BE2C (cell line): Measurements from ENCODE around the gene ZNF273.
A peak's percentile ranks its signal among the peaks of the same experiment; 100 is the strongest.
"Not testable (repeated sequence)": the region's sequence is repeated elsewhere in the genome, so short reads cannot be mapped to it uniquely, and the experiment has no call there.

ENCODE experiments used
- DNase-seq: peaks from one replicate; pipeline ENCODE4 v3.0.0-alpha.2; 2020
- H3K27me3 ChIP-seq: fragments of 250-450 bp; sonication (Bioruptor Pico); 2 replicates; pipeline ENCODE4 v1.5.1; 2020; ENCODE audit warnings: mild to moderate bottlenecking
- H3K36me3 ChIP-seq: fragments of 250-450 bp; sonication (Bioruptor Pico); 2 replicates; pipeline ENCODE4 v1.5.1; 2020; ENCODE audit warnings: mild to moderate bottlenecking
- H3K4me1 ChIP-seq: fragments of 250-450 bp; sonication (Bioruptor Pico); 2 replicates; pipeline ENCODE4 v1.5.1; 2020
- H3K4me3 ChIP-seq: 2 replicates; pipeline ENCODE4 v1.5.1; 2011; ENCODE audit warnings: low read depth, low read length
- H3K9me3 ChIP-seq: fragments of 250-450 bp; sonication (Bioruptor Pico); 2 replicates; pipeline ENCODE4 v1.5.1; 2020
- CTCF ChIP-seq: IDR thresholded peaks from 2 replicates; pipeline ENCODE4 v1.5.1; 2012; ENCODE audit warnings: mild to moderate bottlenecking, low read depth, low read length

The ZNF273 gene

GRCh38 chr7:64945503-64946175 is 42.6 kb downstream of the ZNF273 start:
- TF ChIP-seq CTCF = no peak
- Histone ChIP-seq H3K27me3 (peaks cover 16% of the 10 kb centered on the region), H3K4me3 (no peak overlapping the region), H3K9me3 (no peaks in the 10 kb centered on the region), H3K4me1 (no peaks in the 10 kb centered on the region), H3K36me3 (no peaks in the 10 kb centered on the region)
- no peak for DNase-seq

DNA sequence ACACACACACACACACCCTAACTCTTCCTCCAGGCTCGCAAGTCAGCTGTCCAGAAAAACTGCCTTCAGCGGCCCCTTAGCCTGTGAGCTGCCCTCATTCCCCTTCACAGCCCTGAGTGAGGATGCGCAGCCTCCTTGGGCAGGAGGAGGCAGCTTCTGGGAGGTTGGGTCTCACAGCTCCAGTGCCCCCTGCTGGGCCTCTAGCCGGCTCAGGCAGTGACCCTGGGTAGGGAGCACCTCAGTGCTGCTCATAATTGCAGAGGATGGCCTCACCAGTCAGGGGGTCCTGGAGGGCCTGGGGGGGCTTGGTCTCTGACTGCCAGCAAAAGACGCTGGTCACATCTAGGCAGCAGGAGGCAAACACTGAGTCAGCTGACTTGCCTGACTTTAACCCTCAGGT is 43.7 kb downstream of the ZNF273 start:
- TF ChIP-seq CTCF = peak; percentile 42
- peak; percentile 34 for DNase-seq
- Histone ChIP-seq H3K4me3 (peak overlapping the region; percentile 56), H3K9me3 (no peaks in the 10 kb centered on the region), H3K36me3 (no peaks in the 10 kb centered on the region), H3K4me1 (no peaks in the 10 kb centered on the region), H3K27me3 (peaks cover 16% of the 10 kb centered on the region)

DNA sequence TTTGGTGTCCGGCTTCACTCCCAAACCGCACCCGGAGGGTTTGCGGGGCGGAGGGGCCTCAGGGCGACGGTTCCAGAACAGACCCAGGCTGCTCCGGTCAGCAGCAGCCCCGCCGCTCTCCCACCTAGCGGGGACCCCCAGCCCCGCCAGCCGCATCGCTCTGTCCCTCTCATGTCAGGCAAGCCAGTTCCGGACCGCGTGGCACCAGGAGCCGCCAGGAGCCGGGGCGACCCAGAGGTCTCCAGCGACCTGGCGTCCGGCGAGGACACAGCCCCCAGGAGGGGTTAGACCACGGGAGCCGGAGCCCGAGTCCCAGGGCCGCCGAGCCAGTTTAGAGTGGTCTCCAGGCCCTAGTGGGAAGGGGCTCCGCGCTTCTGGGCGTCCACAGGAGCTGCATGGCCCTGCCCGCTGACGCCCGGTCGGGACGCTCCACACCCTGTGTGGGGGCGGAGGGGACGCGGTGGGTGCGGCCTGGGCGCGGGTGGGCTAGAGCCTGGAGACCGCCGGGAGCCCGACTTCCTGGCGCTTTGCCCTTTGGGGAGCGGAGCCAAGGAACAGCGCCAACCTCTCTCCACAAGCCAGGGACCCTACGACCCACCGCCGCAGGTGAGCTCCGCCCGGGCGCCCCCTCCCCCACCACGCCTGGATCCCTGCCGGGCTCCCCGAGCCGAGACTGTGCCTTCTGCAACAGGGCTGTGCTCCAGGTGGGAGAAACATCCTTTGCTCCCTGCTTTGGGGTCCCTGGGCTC is 44.4 kb downstream of the ZNF273 start:
- Histone ChIP-seq H3K36me3 (no peaks in the 10 kb centered on the region), H3K27me3 (peaks cover 14% of the 10 kb centered on the region), H3K4me3 (peak overlapping the region; percentile 56), H3K9me3 (no peaks in the 10 kb centered on the region), H3K4me1 (no peaks in the 10 kb centered on the region)
- peak; percentile 23 for DNase-seq
- no peak for TF ChIP-seq CTCF

GRCh38 chr7:64948774-64949173 is 45.7 kb downstream of the ZNF273 start:
- not testable (repeated sequence) for H3K9me3 ChIP-seq, DNase-seq, H3K36me3 ChIP-seq, H3K4me1 ChIP-seq, H3K4me3 ChIP-seq
- peaks cover 11% of the 10 kb centered on the region for H3K27me3 ChIP-seq

GRCh38 chr7:64950673-64951072 is 47.6 kb downstream of the ZNF273 start:
- not testable (repeated sequence) for H3K4me3 ChIP-seq, H3K9me3 ChIP-seq, DNase-seq, H3K36me3 ChIP-seq, H3K4me1 ChIP-seq
- peaks cover 11% of the 10 kb centered on the region for H3K27me3 ChIP-seq

DNA sequence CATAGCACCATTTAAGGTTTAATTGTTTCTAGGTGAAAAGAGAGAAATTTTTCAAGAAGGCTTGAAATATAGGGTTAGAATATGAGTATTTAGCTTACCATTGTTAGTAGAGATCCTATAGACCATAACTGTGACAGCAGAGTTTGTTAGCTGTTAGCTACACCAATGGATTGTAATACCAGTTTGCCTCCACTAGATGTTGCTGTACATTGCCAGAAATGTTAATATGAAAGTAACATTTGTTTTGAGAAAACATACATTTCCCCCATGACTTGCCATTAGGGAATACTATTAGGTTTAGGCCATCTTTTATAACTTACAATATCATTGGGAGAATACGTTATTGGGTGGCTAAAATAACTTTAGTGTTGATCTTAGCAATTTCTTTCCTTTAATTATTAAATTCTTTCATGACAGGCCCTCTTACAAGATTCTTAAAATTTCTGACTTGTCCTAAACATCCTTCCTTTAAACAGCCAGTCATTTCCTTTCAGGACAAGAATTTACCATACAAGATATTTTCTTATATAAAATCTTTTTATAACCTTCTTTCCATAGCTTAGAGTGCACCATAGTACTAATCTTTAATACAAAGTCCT is 48.3 kb downstream of the ZNF273 start:
- H3K9me3 ChIP-seq = no peaks in the 10 kb centered on the region
- H3K4me3 ChIP-seq = no peak overlapping the region
- DNase-seq = no peak
- peak; percentile 79 for TF ChIP-seq CTCF
- no peaks in the 10 kb centered on the region for H3K36me3 ChIP-seq
- no peaks in the 10 kb centered on the region for H3K4me1 ChIP-seq
- H3K27me3 ChIP-seq = peaks cover 11% of the 10 kb centered on the region
